Measurements from ENCODE around the gene PHYH. TPM values are rescaled to one million over a fixed set of nuclear protein-coding genes. Genes with fewer than 3 reads are reported as not detected.
"Not testable (repeated sequence)": the region's sequence is repeated elsewhere in the genome, so short reads cannot be mapped to it uniquely, and the experiment has no call there.

PHYH gene
- 9.8 TPM for total RNA-seq

- peak; percentile 84 for DNase-seq
Measured at GRCh38 chr10:13299437-13300287, at the start of gene PHYH. PHYH (minus strand) TSS chr10:13300064; CDS start chr10:13300042, 22 bp downstream.

- DNase-seq: peak; percentile 50
Measured at GRCh38 chr10:13348216-13349017, 48.6 kb upstream of the PHYH start, which contains the start of gene SEPHS1. SEPHS1 (minus strand) TSS chr10:13348293; CDS start chr10:13344950, 3,343 bp downstream.

- DNase-seq: peak; percentile 55
Measured at GRCh38 chr10:13347500-13348156, 47.8 kb upstream of the PHYH start.

- DNase-seq: peak; percentile 28
Measured at GRCh38 chr10:13347043-13347499, 47.2 kb upstream of the PHYH start.

- peak; percentile 10 for DNase-seq
Measured at GRCh38 chr10:13346283-13347042, 46.6 kb upstream of the PHYH start.

- DNase-seq: no peak
Measured at GRCh38 chr10:13340626-13341376, 40.9 kb upstream of the PHYH start.

- DNase-seq: no peak
Measured at GRCh38 chr10:13340068-13340467, 40.2 kb upstream of the PHYH start.

- no peak for DNase-seq
Measured at GRCh38 chr10:13338390-13339110, 38.7 kb upstream of the PHYH start.

GRCh38 chr10:13337827-13338196 lies 37.9 kb upstream of the PHYH start:
- DNase-seq: no peak

- no peak for DNase-seq
Measured at GRCh38 chr10:13337128-13337826, 37.4 kb upstream of the PHYH start.

GRCh38 chr10:13335881-13336280 lies 36.0 kb upstream of the PHYH start:
- DNase-seq: no peak

- no peak for DNase-seq
Measured at GRCh38 chr10:13334556-13334955, 34.7 kb upstream of the PHYH start.

- no peak for DNase-seq
Measured at GRCh38 chr10:13331646-13332045, 31.8 kb upstream of the PHYH start.

- DNase-seq: not testable (repeated sequence)
Measured at GRCh38 chr10:13330980-13331379, 31.1 kb upstream of the PHYH start.

- DNase-seq: no peak
Measured at GRCh38 chr10:13329565-13329964, 29.7 kb upstream of the PHYH start.

- no peak for DNase-seq
Measured at GRCh38 chr10:13328613-13329012, 28.7 kb upstream of the PHYH start.

- no peak for DNase-seq
Measured at GRCh38 chr10:13328126-13328525, 28.3 kb upstream of the PHYH start.

- DNase-seq: no peak
Measured at GRCh38 chr10:13327534-13327933, 27.7 kb upstream of the PHYH start.

- DNase-seq: no peak
Measured at GRCh38 chr10:13322615-13323148, 22.8 kb upstream of the PHYH start.

Data from occipital lobe (tissue), 2 donors.